ENCODE results near the gene CYGB.

The CYGB gene

DNA sequence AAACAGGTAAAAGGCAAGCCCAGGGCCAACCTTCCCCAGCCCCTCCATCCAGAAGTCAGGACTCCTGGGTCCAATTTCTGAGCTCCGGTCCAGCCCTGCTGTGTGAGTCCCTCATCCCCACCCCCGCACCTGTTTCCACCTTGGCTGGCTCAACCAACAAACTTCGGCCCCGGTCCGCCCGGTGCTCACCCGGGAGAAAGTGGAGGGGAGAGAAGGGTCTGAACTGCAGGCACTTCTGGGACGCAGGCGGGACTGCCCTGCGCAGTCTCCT is 36.8 kb downstream of the CYGB start:
- no peaks in the 10 kb centered on the region for H3K27me3 Mint-ChIP-seq
- peak overlapping the region; percentile 76 for H3K27ac Mint-ChIP-seq
- H3K4me3 Mint-ChIP-seq, result peak overlapping the region; percentile 85
- H3K36me3 Mint-ChIP-seq (ENCODE audit: low read depth), result peaks cover 8% of the 10 kb centered on the region
- H3K4me1 Mint-ChIP-seq (ENCODE audit: low read depth), result peaks cover 55% of the 10 kb centered on the region
- no peaks in the 10 kb centered on the region for H3K9me3 Mint-ChIP-seq

DNA sequence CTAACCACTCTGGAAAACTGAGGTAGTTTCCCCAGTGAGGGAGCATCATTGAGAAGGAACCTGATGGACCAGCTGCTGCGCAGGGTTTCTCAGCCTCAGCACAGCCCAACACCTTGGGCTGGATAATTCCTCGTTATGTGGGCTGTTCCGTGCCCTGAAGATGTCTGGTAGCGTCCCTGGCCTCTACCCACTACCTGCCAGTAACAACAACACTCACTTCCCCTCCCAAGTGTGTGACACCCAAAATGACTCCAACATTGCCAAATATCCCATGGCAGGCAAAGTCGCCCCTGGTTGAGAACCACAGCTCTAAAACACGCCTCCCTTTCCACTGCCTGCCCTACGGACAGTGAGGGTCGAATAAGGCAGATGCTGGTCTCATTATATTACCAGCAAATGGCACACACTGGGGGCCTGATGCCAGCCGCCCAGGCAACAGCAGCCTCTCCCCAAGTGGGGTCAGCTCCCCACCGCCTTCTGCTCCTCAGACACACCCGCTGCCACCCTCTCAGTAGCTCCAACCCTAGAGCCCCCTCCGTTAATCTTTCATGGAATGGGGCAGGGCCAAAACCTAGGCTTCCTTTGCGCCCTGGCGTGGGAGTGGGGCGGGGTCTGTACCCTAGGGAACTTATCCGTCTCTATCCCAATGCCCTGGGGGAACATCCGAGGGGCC is 37.3 kb downstream of the CYGB start:
- H3K9me3 Mint-ChIP-seq, result no peaks in the 10 kb centered on the region
- H3K36me3 Mint-ChIP-seq (ENCODE audit: low read depth), result peaks cover 8% of the 10 kb centered on the region

DNA sequence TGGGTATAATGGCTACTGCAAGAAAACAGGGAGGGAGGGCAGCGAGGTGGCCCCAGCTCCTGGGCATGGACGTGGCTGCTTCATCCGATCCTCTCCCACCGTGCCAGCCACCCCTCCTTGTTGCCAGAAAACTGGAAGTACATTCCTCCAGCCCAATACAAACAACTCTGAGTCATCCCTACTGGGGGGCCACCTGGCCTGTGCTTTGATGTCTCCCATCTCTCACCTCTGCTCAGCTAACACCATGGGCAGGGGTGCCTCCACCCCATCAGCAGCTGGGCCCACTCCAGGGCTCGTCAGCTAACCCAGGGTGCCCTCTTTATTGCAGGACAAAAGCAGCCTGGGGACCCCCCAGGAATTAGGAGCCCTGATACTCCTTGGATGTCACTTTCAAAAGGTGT is 38.2 kb downstream of the CYGB start:
- Mint-ChIP-seq H3K27ac (no peak overlapping the region), H3K36me3 (ENCODE audit: low read depth) (peaks cover 8% of the 10 kb centered on the region), H3K9me3 (no peaks in the 10 kb centered on the region), H3K4me1 (ENCODE audit: low read depth) (peaks cover 65% of the 10 kb centered on the region), H3K27me3 (no peaks in the 10 kb centered on the region), H3K4me3 (peak overlapping the region; percentile 85)

More for the DNA sequence above, 37.3 kb downstream of the CYGB start:
- H3K27me3 Mint-ChIP-seq, result no peaks in the 10 kb centered on the region
- H3K27ac Mint-ChIP-seq, result peak overlapping the region; percentile 76
- H3K4me1 Mint-ChIP-seq (ENCODE audit: low read depth), result peaks cover 57% of the 10 kb centered on the region
- H3K4me3 Mint-ChIP-seq, result peak overlapping the region; percentile 85

DNA sequence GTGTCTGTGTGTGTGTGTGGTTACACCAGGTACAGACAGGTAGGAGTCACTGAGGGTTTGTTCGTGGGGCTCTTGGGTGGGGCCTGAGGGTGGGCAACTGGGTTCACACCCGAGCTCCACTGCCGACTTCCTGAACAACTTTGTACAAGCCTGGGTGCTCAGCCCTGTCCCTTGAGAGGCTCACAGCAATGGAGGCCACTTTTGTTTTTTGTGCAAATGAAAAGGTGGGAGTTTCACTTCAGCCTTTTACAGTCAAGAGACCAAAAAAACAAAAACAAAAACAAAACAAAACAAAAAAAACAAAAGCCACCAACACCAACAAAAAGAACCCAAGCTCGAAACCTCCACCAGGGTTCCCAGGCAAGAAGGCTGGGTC is 38.6 kb downstream of the CYGB start:
- no peaks in the 10 kb centered on the region for H3K27me3 Mint-ChIP-seq
- no peaks in the 10 kb centered on the region for H3K9me3 Mint-ChIP-seq
- peaks cover 8% of the 10 kb centered on the region for H3K36me3 Mint-ChIP-seq (ENCODE audit: low read depth)
- peak overlapping the region; percentile 85 for H3K4me3 Mint-ChIP-seq
- H3K27ac Mint-ChIP-seq, result peak overlapping the region; percentile 36
- H3K4me1 Mint-ChIP-seq (ENCODE audit: low read depth), result peaks cover 69% of the 10 kb centered on the region

DNA sequence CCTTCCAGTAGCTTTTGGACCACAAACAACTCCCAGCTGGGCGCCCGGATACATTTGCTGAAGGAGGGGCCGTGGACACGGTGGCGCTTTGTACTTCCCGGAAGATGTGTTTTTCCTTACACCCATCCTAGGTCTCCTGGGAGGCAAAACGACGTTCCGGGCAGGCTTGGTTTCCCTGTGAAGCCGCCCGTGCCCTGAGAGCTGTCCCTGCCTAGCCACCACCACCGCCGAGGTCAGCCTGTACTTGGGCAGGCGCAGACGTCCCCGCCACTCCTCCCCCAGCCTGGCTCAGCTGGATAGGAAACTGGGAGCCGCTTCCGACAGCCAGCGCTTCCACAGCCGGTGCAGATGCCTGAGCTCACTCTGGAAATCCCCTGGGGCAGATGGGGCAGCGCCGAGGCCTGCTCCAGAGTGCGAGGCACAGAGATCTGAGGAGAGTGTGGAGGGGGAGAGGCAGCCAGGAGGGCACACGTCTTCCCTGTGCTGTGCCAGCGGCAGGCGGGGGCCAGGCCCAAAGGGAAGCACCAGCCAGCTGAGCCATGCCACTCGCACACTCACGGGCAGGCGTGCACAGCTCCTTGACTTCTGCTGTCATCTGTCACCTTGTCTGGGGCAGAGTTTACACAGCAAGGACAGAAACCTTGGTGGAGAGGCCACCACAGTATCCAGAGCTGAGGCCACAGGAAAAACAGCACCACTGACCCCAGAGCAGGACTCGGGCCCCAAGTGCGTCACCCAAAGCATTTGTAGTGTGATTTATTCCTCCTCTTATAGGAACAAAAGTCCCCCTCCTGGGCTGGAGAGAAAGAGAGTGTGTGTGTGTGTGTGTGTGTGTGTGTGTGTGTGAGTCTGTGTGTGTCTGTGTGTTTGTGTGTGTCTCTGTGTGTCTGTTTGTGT is 39.3 kb downstream of the CYGB start:
- H3K27me3 Mint-ChIP-seq, result no peaks in the 10 kb centered on the region
- H3K4me3 Mint-ChIP-seq, result peak overlapping the region; percentile 85
- peaks cover 8% of the 10 kb centered on the region for H3K36me3 Mint-ChIP-seq (ENCODE audit: low read depth)
- peak overlapping the region; percentile 36 for H3K27ac Mint-ChIP-seq
- H3K4me1 Mint-ChIP-seq (ENCODE audit: low read depth), result peaks cover 76% of the 10 kb centered on the region
- no peaks in the 10 kb centered on the region for H3K9me3 Mint-ChIP-seq

DNA sequence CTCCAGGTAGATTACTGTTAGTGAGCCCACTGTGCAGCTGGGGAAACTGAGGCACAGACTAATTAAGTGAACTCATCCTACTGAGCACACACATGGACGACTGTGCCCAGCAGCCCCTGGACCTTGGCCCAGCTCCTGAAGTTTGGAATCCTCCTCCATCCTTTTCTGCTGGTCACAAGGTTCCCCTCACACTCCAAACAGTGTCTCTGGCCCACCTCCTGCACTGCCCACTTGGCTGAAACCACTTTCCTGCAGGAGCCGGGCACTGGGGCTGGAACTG is 39.9 kb downstream of the CYGB start:
- Mint-ChIP-seq H3K4me3 (peak overlapping the region; percentile 4), H3K27ac (no peak overlapping the region), H3K4me1 (ENCODE audit: low read depth) (peaks cover 81% of the 10 kb centered on the region), H3K9me3 (no peaks in the 10 kb centered on the region), H3K36me3 (ENCODE audit: low read depth) (peaks cover 8% of the 10 kb centered on the region), H3K27me3 (no peaks in the 10 kb centered on the region)

DNA sequence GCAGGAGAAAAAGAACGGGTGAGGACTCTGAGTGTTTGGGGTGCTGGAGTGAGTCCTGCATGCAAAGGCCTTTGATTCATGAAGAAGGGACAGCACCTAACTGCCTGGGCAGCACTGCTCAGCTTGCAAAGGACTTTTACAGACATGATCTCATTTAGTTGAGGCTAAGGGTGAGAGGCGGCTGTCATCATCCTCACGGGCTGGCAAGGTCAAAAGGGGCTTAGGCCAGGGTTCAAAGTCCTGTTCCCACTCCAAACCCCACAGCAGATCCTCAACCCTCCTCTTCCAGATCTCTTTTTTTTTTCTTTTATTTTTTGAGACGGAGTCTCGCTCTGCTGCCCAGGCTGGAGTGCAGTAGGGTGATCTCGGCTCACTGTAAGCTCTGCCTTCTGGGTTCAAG is 41.0 kb downstream of the CYGB start:
- H3K27me3 Mint-ChIP-seq, result no peaks in the 10 kb centered on the region
- peaks cover 86% of the 10 kb centered on the region for H3K4me1 Mint-ChIP-seq (ENCODE audit: low read depth)
- H3K9me3 Mint-ChIP-seq, result no peaks in the 10 kb centered on the region
- no peak overlapping the region for H3K27ac Mint-ChIP-seq
- peaks cover 8% of the 10 kb centered on the region for H3K36me3 Mint-ChIP-seq (ENCODE audit: low read depth)
- no peak overlapping the region for H3K4me3 Mint-ChIP-seq

DNA sequence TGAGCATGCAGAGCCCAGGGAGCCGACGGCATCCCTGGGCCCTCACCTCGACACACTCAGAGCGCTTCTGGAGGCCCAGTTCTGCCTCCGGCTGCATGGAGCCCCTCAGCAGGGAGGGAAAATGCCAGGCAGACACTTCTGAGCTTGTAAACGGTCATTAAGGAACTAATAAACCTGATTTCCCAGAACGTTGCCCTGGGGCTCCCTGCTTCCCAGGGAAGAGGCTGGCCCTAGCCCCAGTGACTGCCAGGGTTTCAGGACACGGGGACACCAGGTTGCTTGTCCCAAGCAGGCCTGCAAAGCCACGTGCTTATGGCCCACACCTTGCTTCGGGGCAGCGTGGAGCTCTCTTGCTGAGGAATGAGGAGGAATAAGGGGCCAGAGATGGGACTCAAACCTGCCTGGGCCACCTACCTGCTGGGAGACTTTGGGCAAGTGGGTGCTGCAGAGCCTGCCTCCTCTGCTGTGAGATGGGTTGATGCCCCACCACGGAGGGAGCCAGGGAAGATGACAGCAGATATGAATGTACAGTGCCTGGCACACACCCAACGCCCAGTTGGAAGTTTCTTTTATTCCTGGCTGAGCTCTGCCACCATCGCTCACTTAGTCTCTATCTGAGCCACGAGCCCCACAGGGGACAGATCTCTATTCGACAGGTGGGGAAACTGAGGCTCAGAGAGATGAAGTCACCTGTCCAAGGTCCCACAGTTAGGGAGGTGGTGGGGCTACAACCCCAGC is 41.7 kb downstream of the CYGB start:
- peak overlapping the region; percentile 21 for H3K27ac Mint-ChIP-seq

DNA sequence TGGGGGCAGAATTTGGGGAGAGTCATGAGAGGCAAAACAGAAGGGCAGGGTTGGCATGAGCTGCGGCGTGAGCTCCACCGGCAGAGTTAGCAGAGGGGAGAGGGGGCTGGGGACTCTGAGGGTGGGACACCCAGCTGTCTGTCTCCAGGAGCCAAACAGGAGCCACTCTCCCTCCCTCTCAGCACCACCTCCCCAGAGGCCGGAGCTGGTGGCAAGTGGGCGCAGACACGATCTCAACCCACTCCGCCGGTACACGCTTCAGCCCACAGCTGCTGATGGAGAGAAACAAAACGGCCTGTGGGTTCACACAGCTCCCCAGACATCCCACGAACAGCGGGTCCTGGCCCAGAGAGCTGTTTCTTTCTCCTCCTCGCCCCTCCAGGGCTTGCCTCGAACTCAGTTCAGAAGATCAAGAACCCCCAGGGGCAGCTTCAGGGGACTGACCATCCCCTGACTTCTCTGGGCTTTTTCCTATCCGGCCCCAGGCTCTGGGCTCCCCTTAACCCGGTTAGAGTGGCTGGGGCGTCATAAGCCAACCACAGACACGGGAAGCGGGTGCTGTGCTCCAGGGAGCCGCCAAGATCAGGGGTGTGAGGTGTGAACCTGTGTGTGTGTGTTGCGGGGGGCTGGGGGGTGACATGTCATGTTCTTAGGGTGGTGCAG is 43.9 kb downstream of the CYGB start:
- Mint-ChIP-seq H3K9me3 (no peaks in the 10 kb centered on the region), H3K4me1 (ENCODE audit: low read depth) (peaks cover 93% of the 10 kb centered on the region), H3K27ac (peak overlapping the region; percentile 98), H3K27me3 (no peaks in the 10 kb centered on the region), H3K36me3 (ENCODE audit: low read depth) (peaks cover 3% of the 10 kb centered on the region), H3K4me3 (peak overlapping the region; percentile 83)

More for the DNA sequence above, 41.7 kb downstream of the CYGB start:
- H3K27me3 Mint-ChIP-seq, result no peaks in the 10 kb centered on the region
- no peaks in the 10 kb centered on the region for H3K9me3 Mint-ChIP-seq
- peaks cover 90% of the 10 kb centered on the region for H3K4me1 Mint-ChIP-seq (ENCODE audit: low read depth)
- H3K36me3 Mint-ChIP-seq (ENCODE audit: low read depth), result peaks cover 8% of the 10 kb centered on the region
- no peak overlapping the region for H3K4me3 Mint-ChIP-seq

DNA sequence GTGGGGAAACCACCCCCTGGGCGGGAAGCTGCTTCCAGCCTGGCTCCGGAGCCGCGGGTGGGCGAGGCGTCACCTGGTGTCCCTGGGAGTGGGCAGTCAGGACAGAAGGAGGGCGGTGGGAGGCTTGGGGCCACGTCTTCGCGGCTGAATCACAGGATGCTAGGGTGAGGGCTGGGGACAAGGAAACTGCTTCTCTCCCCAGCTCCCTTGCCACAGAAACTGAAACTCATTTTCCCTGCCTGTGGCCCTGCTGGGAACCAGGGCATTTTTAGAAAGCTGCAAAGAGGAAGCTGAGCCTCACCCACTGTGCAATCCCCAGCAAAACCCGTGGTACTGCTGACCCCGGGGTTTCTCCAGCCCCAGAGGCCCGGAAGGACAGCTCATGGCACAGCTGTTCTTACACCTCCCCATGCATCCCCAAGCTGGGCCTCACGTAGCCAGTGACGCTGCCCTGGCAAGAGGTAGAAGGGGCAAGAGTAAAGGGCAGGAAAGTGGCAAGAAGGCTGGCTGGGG is 44.5 kb downstream of the CYGB start:
- H3K9me3 Mint-ChIP-seq, result no peaks in the 10 kb centered on the region
- H3K4me1 Mint-ChIP-seq (ENCODE audit: low read depth), result peaks cover 87% of the 10 kb centered on the region
- no peaks in the 10 kb centered on the region for H3K36me3 Mint-ChIP-seq (ENCODE audit: low read depth)
- no peaks in the 10 kb centered on the region for H3K27me3 Mint-ChIP-seq
- peak overlapping the region; percentile 83 for H3K4me3 Mint-ChIP-seq
- H3K27ac Mint-ChIP-seq, result peak overlapping the region; percentile 98

DNA sequence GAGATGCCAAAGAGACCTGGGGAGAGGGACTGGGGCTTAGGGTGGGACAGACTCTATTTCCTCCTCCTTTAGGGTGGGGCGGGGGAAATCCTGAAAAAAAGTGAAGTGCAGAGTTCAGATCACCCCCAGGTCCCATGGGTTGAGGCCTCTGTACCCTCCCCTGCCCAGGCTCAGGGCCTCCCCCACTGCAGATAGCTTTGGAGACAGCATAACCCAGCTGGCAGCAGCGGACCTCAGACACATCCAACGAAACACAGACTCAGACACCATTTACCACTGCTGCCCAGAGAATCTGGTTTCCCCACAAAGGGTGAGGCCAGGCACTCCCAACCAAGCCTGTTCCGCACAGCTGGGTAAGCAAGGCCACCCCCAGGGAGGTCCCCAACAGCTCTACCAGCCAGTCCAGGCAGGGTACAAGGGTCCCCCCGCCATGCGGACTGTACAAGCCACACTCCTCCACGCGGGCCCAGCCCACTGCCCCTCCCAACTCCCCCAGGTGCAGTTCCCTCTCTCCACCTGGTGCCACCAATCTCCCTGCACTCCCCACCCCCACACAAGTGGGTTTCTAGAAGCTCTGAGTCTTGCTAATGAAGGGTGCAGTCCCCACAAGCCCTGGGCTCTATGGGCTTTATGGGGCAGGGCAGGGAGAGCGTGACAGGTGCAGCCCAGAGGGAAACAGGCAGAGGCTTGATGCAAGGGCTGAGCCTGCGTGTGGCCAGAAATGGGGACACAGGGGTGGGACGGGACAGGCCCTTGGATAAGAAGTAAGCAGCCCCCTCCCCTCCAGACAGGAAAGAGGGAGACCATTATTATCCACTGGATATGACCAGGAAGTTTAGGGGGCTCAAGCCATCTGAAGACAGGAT is 45.2 kb downstream of the CYGB start:
- Mint-ChIP-seq H3K9me3 (no peaks in the 10 kb centered on the region), H3K36me3 (ENCODE audit: low read depth) (peaks cover 6% of the 10 kb centered on the region), H3K4me3 (peak overlapping the region; percentile 83), H3K4me1 (ENCODE audit: low read depth) (peaks cover 80% of the 10 kb centered on the region), H3K27me3 (no peaks in the 10 kb centered on the region), H3K27ac (peak overlapping the region; percentile 98)

DNA sequence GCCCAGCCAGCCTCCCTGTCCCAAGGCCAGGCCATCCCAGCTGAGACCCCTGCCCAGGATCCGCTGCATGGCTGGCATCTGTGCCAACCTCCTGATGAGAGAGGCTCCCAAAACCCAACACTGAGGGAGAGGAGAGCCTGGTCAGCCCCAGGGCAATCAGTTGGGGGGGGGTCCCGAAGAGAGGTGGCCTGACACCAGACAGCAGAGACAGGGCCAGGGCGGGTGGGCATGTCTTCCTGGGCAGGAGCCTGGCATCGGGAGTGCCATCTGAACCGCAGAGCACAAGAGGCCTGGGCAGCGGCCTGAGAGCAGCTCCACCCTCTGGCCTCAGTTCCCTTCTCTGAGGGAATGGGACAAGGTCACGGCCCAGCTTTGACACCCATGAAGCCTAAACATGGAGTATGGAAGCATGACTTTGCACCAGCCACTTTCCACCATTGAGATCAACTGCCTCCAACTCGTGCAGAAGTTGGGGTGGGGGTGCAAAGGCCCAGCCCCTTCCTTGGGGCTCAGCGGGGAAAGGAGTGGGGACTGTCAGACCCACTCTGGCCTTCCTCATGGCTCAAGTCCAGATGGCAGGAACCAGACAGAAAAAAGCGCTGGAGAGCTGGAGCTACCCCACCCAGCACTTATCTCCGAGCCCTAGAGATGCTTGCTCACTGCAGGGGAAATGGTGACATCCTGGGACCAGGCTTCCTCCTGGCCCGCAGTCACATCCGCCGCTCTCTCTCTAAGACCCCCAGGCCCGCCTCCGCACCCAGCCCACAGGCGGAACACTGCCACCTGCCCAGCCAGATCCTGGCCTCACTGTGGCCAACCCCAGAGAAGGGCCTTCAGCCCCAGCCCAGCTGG is 46.0 kb downstream of the CYGB start:
- peaks cover 6% of the 10 kb centered on the region for H3K36me3 Mint-ChIP-seq (ENCODE audit: low read depth)
- H3K4me3 Mint-ChIP-seq, result peak overlapping the region; percentile 83
- H3K9me3 Mint-ChIP-seq, result no peaks in the 10 kb centered on the region
- H3K27me3 Mint-ChIP-seq, result no peaks in the 10 kb centered on the region
- H3K27ac Mint-ChIP-seq, result peak overlapping the region; percentile 98
- H3K4me1 Mint-ChIP-seq (ENCODE audit: low read depth), result peaks cover 73% of the 10 kb centered on the region

DNA sequence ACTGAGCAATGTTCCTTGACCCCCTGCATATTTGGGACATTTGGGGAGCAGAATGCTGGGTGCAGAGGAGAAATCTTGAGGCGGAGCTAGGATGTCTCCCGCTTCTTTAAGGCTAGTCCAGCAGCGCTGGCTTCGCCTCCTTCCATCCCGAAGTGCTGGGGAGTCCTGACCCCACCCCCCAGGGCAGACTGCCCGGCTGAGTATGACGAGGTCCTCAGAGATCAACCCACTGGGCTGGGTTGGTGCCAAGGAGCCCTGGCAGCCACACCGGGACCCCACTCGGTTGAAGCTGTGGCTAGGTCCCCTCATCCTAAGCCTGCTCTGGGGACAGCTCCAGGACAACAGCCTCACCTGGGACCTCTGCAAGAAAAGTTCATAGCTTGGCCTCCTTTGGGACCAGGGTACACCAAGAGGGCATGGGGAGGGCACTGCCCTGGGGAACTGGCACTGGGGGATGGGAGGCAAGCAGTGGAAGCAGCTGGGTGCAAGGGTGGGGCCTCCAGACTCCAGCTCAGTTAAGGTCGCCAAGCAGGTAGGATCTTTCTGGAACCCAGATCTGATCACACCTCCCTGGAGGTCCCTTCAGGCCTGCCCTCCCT is 47.3 kb downstream of the CYGB start:
- Mint-ChIP-seq H3K36me3 (ENCODE audit: low read depth) (peaks cover 11% of the 10 kb centered on the region), H3K9me3 (no peaks in the 10 kb centered on the region), H3K4me1 (ENCODE audit: low read depth) (peaks cover 67% of the 10 kb centered on the region), H3K4me3 (no peak overlapping the region), H3K27ac (no peak overlapping the region), H3K27me3 (no peaks in the 10 kb centered on the region)
